Heart left ventricle (tissue), 16 donors: Measurements from ENCODE around the gene NPVF. TPM values are rescaled to one million over a fixed set of nuclear protein-coding genes. Genes with fewer than 3 reads are reported as not detected.

Experiments used
- ATAC-seq, 4 donors: fragments of 200-7000 bp; cut with Tn5 transposase; one replicate each; pipeline ENCODE4 v1.9.1; 2020 to 2022; ENCODE audit warnings: moderate library complexity in 4 of 4, mild to moderate bottlenecking in 3 of 4, moderate number of reproducible peaks in 1 of 4
- DNase-seq, 5 donors: peaks; one replicate each; pipeline ENCODE4 v3.0.0-alpha.2; 2020
- H3K27ac ChIP-seq, 12 donors: fragments of 200-600 bp; sonication (generic) in 4 of 12; one replicate each; pipeline versions ENCODE4 v1.5.0 to v1.8.0; 2016 to 2022; ENCODE audit warnings: mild to moderate bottlenecking in 2 of 12
- H3K27me3 ChIP-seq, 9 donors: fragments of 200-600 bp; sonication (generic) in 2 of 9; one replicate each; pipeline versions ENCODE4 v1.5.1 to v1.8.0; 2016 to 2022; ENCODE audit warnings: mild to moderate bottlenecking in 3 of 9
- H3K36me3 ChIP-seq, 9 donors: fragments of 200-600 bp; sonication (generic) in 2 of 9; one replicate each; pipeline versions ENCODE4 v1.5.0 to v1.8.0; 2018 to 2022; ENCODE audit warnings: mild to moderate bottlenecking in 2 of 9
- H3K4me1 ChIP-seq, 12 donors: fragments of 200-600 bp; sonication (generic) in 4 of 12; one replicate each; pipeline versions ENCODE4 v1.5.0 to v1.8.0; 2016 to 2022; ENCODE audit warnings: mild to moderate bottlenecking in 3 of 12
- H3K4me3 ChIP-seq, 12 donors: fragments of 200-600 bp; sonication (generic) in 4 of 12; one replicate each; pipeline versions ENCODE4 v1.5.0 to v1.8.0; 2017 to 2022; ENCODE audit warnings: mild to moderate bottlenecking in 9 of 12, moderate library complexity in 4 of 12
- H3K9me3 ChIP-seq, 12 donors: fragments of 200-600 bp; sonication (generic) in 4 of 12; one replicate each; pipeline versions ENCODE4 v1.5.0 to v1.8.0; 2016 to 2022; ENCODE audit warnings: mild to moderate bottlenecking in 1 of 12
- POLR2A ChIP-seq, 2 donors: fragments of 450-650 bp; IDR thresholded peaks; one replicate each; pipeline ENCODE4 v1.6.1; 2017; ENCODE audit warnings: antibody characterized with exemption in 2 of 2, mild to moderate bottlenecking in 2 of 2, moderate library complexity in 2 of 2
- WGBS, 4 donors: extraction: QIAGEN DNeasy Blood & Tissue Kit in 2 of 4; methylation state at CpG; one replicate each; pipeline versions ENCODE4 v1.1.5 to v1.1.7; 2013 to 2018; 5-methylcytosine and 5-hydroxymethylcytosine counted together
- intact Hi-C, 10 donors: fragments of 100-400 bp; cut with DNase I; formaldehyde crosslinking; loops; one replicate each; pipeline versions ENCODE4 v1.11.1 to v1.14.2; 2022
- long read RNA-seq, 3 donors: library from polyadenylated mRNA; unstranded; transcript quantifications; one replicate each; pipeline ENCODE4 v2.0.0, GENCODE V29; 2020 to 2021
- polyA plus RNA-seq, 2 donors: library from polyadenylated mRNA; stranded (reverse); fragments of 200-250 nt; gene quantifications; one replicate each; pipeline ENCODE4 v1.2.3, GENCODE V29; 2013
- total RNA-seq, 9 donors: library from RNA; depleted of rRNA in 2 of 9; stranded (reverse); fragments of >200 nt in 2 of 9; fragmentation: NEBNext Ultra II Directional in 3 of 9; extraction: Animal tissue kit (Norgen Biotek cat#: 25700) in 3 of 9; gene quantifications; one replicate each; pipeline versions ENCODE4 v1.1.0 to v1.2.4, GENCODE V29; 2016 to 2023
- TF ChIP-seq, protein P1 (sequence below), 12 donors: fragments of 200-600 bp; sonication (generic) in 4 of 12; IDR thresholded peaks; one replicate each; pipeline versions ENCODE4 v1.5.0 to v1.8.0; 2018 to 2022; ENCODE audit warnings: antibody characterized with exemption in 12 of 12, mild to moderate bottlenecking in 5 of 12
- donor health status: ischemic (EF 13 %, LVEDD 7.1; RV severe dilation, severe dysfunction).
- donor health status: healthy with polysubstance abuse.
- donor health status: DM: no; HTN: yes; CAD: no.
- donor health status: DM: no; HTN: no; CAD: no.
- donor health status: ischemic (EF 25% LVEDD 6.9; RV normal size, moderate dysfunction).
- donor health status: ischemic (EF 25% LVEDD 5.7; RV mildly dilated, moderate dysfunction).
- donor health status: healthy.
- donor health status: DM: yes; HTN: yes; CAD: no.
- donor health status: ischemic (EF 35%, LVEDD 5.7; RV mildly dilated, moderate dysfunction).
- donor health status: nonischemic (EF 11% LVEDD 7.7; RV severe dilation, severe dysfunction).
- donor health status: DM: yes; HTN: yes; CAD: no.
- donor health status: PGD.
- donor health status: ischemic (EF 29% LVEDD 5.4; RV normal size, mild dysfunction).
- donor health status: nonischemic (EF 23%, LVEDD 6.1; RV moderate dilation, normal function).

NPVF gene, protein sequence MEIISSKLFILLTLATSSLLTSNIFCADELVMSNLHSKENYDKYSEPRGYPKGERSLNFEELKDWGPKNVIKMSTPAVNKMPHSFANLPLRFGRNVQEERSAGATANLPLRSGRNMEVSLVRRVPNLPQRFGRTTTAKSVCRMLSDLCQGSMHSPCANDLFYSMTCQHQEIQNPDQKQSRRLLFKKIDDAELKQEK
- total RNA-seq (not detected), polyA plus RNA-seq (not detected)
- long read RNA-seq, donor 1 = 0 reads
- long read RNA-seq, donor 2 = 0 reads
- long read RNA-seq, donor 3 = 0 reads

DNA sequence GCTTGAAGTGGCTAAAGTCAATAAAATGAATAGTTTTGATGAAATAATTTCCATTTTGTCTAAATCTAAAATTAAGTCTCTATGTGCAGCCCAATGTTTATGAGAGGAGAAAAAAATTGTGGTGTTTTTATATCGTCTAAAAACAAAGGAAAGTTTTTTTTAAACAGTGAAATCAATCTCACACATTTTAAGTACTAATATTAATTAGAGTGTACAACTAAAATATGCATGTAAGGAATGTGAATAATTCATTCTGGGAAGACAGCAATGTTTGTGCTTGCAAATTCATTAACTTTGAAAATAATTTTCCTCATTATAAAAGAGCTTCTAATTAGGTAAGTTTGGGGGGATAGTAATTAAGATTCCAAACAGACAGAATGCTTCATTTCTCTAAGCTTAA is at the start of gene NPVF:
Gene NPVF (minus strand): TSS at position 101 of the 400 bp plus-strand sequence. CDS start 47 bp downstream, at position 54.
- Histone ChIP-seq H3K27ac (no peak within 1 kb of the TSS), H3K4me3 (no peak within 1 kb of the TSS), H3K9me3 (peaks cover 0 to 8% (median 0%) of the 10 kb centered on the region in 12 donors), H3K4me1 (no peaks in the 10 kb centered on the region), H3K27me3 (peaks cover 0 to 12% (median 0%) of the 10 kb centered on the region in 9 donors), H3K36me3 (no peaks in the 10 kb centered on the region)
- DNase-seq (no peak), ATAC-seq (no peak)
- WGBS, 4 donors = 70 to 87% (median 74%) methylated on average over 1 of the region's 1 CpG
- TF ChIP-seq, protein P1, sequence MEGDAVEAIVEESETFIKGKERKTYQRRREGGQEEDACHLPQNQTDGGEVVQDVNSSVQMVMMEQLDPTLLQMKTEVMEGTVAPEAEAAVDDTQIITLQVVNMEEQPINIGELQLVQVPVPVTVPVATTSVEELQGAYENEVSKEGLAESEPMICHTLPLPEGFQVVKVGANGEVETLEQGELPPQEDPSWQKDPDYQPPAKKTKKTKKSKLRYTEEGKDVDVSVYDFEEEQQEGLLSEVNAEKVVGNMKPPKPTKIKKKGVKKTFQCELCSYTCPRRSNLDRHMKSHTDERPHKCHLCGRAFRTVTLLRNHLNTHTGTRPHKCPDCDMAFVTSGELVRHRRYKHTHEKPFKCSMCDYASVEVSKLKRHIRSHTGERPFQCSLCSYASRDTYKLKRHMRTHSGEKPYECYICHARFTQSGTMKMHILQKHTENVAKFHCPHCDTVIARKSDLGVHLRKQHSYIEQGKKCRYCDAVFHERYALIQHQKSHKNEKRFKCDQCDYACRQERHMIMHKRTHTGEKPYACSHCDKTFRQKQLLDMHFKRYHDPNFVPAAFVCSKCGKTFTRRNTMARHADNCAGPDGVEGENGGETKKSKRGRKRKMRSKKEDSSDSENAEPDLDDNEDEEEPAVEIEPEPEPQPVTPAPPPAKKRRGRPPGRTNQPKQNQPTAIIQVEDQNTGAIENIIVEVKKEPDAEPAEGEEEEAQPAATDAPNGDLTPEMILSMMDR (IDR thresholded peaks at IDR 0.05) = no peak
- TF ChIP-seq POLR2A (IDR thresholded peaks at IDR 0.05) = no peak
- intact Hi-C loops = no loop called here

DNA sequence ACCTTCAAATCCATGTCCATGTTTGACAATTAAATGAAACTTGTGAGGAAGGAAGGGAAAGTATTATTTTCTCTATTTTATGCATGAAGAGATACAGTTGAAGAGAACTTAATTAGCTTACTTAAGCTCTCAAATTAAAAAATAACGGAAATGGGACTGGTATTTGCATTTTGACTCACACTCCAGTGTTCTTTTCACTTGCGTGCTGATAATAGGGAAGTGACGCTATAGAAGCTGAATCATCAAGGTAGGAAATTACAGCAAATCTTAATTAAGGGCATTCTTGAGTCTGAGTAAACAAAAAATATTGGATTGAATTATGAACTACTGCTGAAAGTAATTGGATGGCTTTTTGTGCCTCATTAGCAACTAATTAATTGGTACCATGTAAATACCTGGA is 44.0 kb upstream of the NPVF start:
- intact Hi-C loops = no loop called here
- ATAC-seq (no peak), DNase-seq (no peak)
- TF ChIP-seq, protein P1 (IDR thresholded peaks at IDR 0.05) = no peak
- TF ChIP-seq POLR2A (IDR thresholded peaks at IDR 0.05) = no peak
- 85 to 88% (median 87%) methylated on average over 3 of the region's 3 CpGs for WGBS, 4 donors
- Histone ChIP-seq H3K27ac (no peak overlapping the region), H3K36me3 (no peaks in the 10 kb centered on the region), H3K4me1 (no peaks in the 10 kb centered on the region), H3K4me3 (no peak overlapping the region), H3K27me3 (no peaks in the 10 kb centered on the region), H3K9me3 (no peaks in the 10 kb centered on the region)

DNA sequence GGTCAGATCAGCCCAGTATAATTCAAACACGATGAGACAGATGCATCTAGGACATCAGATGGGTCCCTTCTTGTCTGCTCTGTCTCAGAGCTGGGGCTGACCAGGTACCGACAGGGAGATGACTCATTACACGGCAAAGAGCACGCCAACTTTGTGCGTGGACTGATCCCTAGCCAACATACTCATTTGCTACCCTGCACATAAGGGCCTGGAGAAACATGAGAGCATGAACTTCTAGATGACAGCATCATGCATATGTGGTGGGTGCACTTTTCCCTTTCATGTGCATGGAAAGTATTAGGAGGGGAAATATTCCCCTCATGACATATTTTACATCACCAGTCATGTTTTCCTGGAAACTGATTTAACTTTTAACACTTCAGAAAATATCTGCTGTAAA is 35.1 kb upstream of the NPVF start:
- no peak overlapping the region for H3K4me3 ChIP-seq
- peaks cover 0 to 23% (median 2%) of the 10 kb centered on the region in 12 donors for H3K4me1 ChIP-seq
- no peaks in the 10 kb centered on the region for H3K36me3 ChIP-seq
- DNase-seq (no peak), ATAC-seq (no peak)
- H3K27me3 ChIP-seq = peaks cover 0 to 12% (median 0%) of the 10 kb centered on the region in 9 donors
- intact Hi-C loops = loop anchor here in 2 of 10 donors (5.0 kb wide), 1 partner anchor 589 kb away; no protein-coding TSS in a partner anchor
- no peak overlapping the region for H3K27ac ChIP-seq
- no peaks in the 10 kb centered on the region for H3K9me3 ChIP-seq
- TF ChIP-seq, protein P1 (IDR thresholded peaks at IDR 0.05) = no peak
- no peak for TF ChIP-seq POLR2A (IDR thresholded peaks at IDR 0.05)
- WGBS, 4 donors = 88 to 93% (median 91%) methylated on average over 5 of the region's 5 CpGs

DNA sequence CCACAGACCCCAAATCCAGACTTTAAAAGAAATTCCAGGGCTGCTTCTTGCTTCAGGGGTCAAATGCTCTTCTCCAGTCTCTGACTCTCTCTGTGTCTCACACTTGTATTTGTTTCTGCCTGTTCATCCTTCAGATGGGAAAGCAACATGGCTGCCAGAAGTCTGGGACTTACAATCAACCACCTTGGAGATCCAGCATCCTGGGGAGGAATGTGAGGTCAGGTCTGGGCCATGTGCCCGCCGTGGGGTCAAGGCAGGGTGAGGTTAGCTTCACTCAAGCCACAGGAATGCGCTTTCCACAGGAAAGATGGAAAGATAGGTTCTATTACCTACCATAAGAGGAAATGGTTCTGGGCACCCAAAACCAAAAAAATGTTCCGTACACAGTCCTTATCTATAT is 34.3 kb upstream of the NPVF start:
- intact Hi-C loops = loop anchor here in 2 of 10 donors (5.0 kb wide), 1 partner anchor 590 kb away; no protein-coding TSS in a partner anchor
- H3K4me3 ChIP-seq = no peak overlapping the region
- WGBS, 4 donors = 61 to 90% (median 74%) methylated on average over 4 of the region's 4 CpGs

More for the DNA sequence above, 34.3 kb upstream of the NPVF start:
- DNase-seq (no peak), ATAC-seq (no peak)
- no peak for TF ChIP-seq POLR2A (IDR thresholded peaks at IDR 0.05)
- TF ChIP-seq, protein P1 (IDR thresholded peaks at IDR 0.05) = no peak
- no peaks in the 10 kb centered on the region for H3K36me3 ChIP-seq
- H3K9me3 ChIP-seq = no peaks in the 10 kb centered on the region
- peaks cover 0 to 12% (median 0%) of the 10 kb centered on the region in 9 donors for H3K27me3 ChIP-seq
- H3K27ac ChIP-seq = no peak overlapping the region
- peaks cover 0 to 23% (median 2%) of the 10 kb centered on the region in 12 donors for H3K4me1 ChIP-seq
